Stimulated activated CD4-positive, alpha-beta T cell treated with anti-CD3 and anti-CD28 coated beads, Interleukin-4, amount 100 ng/mL, for 4 hours (primary cell): Measurements from ENCODE around the gene PSENEN.
"Not testable (repeated sequence)": the region's sequence is repeated elsewhere in the genome, so short reads cannot be mapped to it uniquely, and the experiment has no call there.

Experiments
- DNase-seq, 2 experiments: peaks; one replicate each; pipeline ENCODE4 v3.0.0-alpha.2; 2020

PSENEN gene

GRCh38 chr19:35752746-35753350, 7.4 kb downstream of the PSENEN start:
- DNase-seq = no peak

GRCh38 chr19:35753634-35754369, 8.4 kb downstream of the PSENEN start:
- no peak for DNase-seq

- no peak for DNase-seq
Measured at GRCh38 chr19:35754370-35755130, 9.1 kb downstream of the PSENEN start.

- DNase-seq = no peak
Measured at GRCh38 chr19:35755131-35755549, 9.7 kb downstream of the PSENEN start.

- DNase-seq = peak; percentile 56 to 69
Measured at GRCh38 chr19:35755550-35756376, 10.3 kb downstream of the PSENEN start.

- DNase-seq = no peak
Measured at GRCh38 chr19:35756377-35757230, 11.2 kb downstream of the PSENEN start, which contains the start of gene HSPB6. TSS of gene HSPB6 (minus strand) at chr19:35757029. CDS start at chr19:35757008, 21 bp downstream.

GRCh38 chr19:35757231-35757748, 11.8 kb downstream of the PSENEN start:
- no peak for DNase-seq

GRCh38 chr19:35757749-35758608, 12.5 kb downstream of the PSENEN start, which contains the start of gene PROSER3:
TSS of gene PROSER3 (plus strand) at chr19:35758176. CDS start at chr19:35758216, 40 bp downstream.
- peak; percentile 95 to 99 for DNase-seq

- no peak for DNase-seq
Measured at GRCh38 chr19:35759697-35760096, 14.2 kb downstream of the PSENEN start.

GRCh38 chr19:35760711-35761349, 15.4 kb downstream of the PSENEN start:
- DNase-seq = no peak

GRCh38 chr19:35764432-35765315, 19.2 kb downstream of the PSENEN start:
- DNase-seq = no peak

GRCh38 chr19:35766571-35767104, 21.2 kb downstream of the PSENEN start:
- DNase-seq = no peak

GRCh38 chr19:35767288-35768081, 22.0 kb downstream of the PSENEN start:
- no peak for DNase-seq

- DNase-seq = no peak
Measured at GRCh38 chr19:35768082-35768421, 22.6 kb downstream of the PSENEN start.

GRCh38 chr19:35772362-35772761, 26.9 kb downstream of the PSENEN start:
- not testable (repeated sequence) for DNase-seq

GRCh38 chr19:35773020-35773806, 27.8 kb downstream of the PSENEN start:
- no peak for DNase-seq
